GM12892 (cell line): ENCODE measurements around the gene ACTBL2.

Experiments
- POLR2A ChIP-seq: IDR thresholded peaks from 2 replicates; pipeline ENCODE4 v1.6.1; 2011; ENCODE audit warnings: low read depth, low read length, control low read depth
- POLR2AphosphoS5 ChIP-seq: IDR thresholded peaks from 2 replicates; pipeline ENCODE4 v1.6.1; 2011; ENCODE audit warnings: low read depth, low read length, control low read depth
- TAF1 ChIP-seq: IDR thresholded peaks from 2 replicates; pipeline ENCODE4 v1.6.1; 2011; ENCODE audit warnings: low read depth, mild to moderate bottlenecking, control low read depth, low read length, borderline replicate concordance

GRCh38 chr5:57435701-57436134 lies 46.9 kb downstream of the ACTBL2 start:
- TF ChIP-seq POLR2A (no peak), POLR2AphosphoS5 (no peak), TAF1 (no peak)
